Effector CD4-positive, alpha-beta T cell (primary cell): ENCODE measurements around the gene PGS1.
"Not testable (repeated sequence)": the region's sequence is repeated elsewhere in the genome, so short reads cannot be mapped to it uniquely, and the experiment has no call there.

Experiments
- DNase-seq: peaks from one replicate; pipeline ENCODE4 v3.0.0-alpha.2; 2020
- total RNA-seq: gene quantifications from one replicate; lab custom pipeline; 2026; lab: John Stamatoyannopoulos, UW

The PGS1 gene
- 51.8 reads per million, percentile 69 among the genes with 10 or more reads in this experiment for total RNA-seq

GRCh38 chr17:78378225-78379130, at the start of gene PGS1:
Gene PGS1 (plus strand): TSS chr17:78378649. CDS start chr17:78378666, 17 bp downstream.
- peak; percentile 76 for DNase-seq

- no peak for DNase-seq
Observed at GRCh38 chr17:78329263-78330059, 49.0 kb upstream of the PGS1 start.

GRCh38 chr17:78330570-78331224, 47.8 kb upstream of the PGS1 start:
- no peak for DNase-seq

GRCh38 chr17:78331355-78331754, 47.1 kb upstream of the PGS1 start:
- not testable (repeated sequence) for DNase-seq

- no peak for DNase-seq
Observed at GRCh38 chr17:78332991-78333390, 45.5 kb upstream of the PGS1 start.

GRCh38 chr17:78335209-78335608, 43.2 kb upstream of the PGS1 start:
- DNase-seq, result no peak

GRCh38 chr17:78337244-78338109, 41.0 kb upstream of the PGS1 start:
- DNase-seq, result no peak

- no peak for DNase-seq
Observed at GRCh38 chr17:78338486-78339259, 39.8 kb upstream of the PGS1 start.

- no peak for DNase-seq
Observed at GRCh38 chr17:78340183-78340955, 38.1 kb upstream of the PGS1 start.

GRCh38 chr17:78341559-78342448, 36.6 kb upstream of the PGS1 start:
- no peak for DNase-seq

- no peak for DNase-seq
Observed at GRCh38 chr17:78342449-78343186, 35.8 kb upstream of the PGS1 start.

- no peak for DNase-seq
Observed at GRCh38 chr17:78343187-78343542, 35.3 kb upstream of the PGS1 start.

- peak; percentile 56 for DNase-seq
Observed at GRCh38 chr17:78343543-78344201, 34.8 kb upstream of the PGS1 start.

- DNase-seq, result no peak
Observed at GRCh38 chr17:78344666-78345065, 33.8 kb upstream of the PGS1 start.

GRCh38 chr17:78345172-78345571, 33.3 kb upstream of the PGS1 start:
- DNase-seq, result no peak

GRCh38 chr17:78345791-78346494, 32.5 kb upstream of the PGS1 start:
- DNase-seq, result no peak

GRCh38 chr17:78346605-78347250, 31.7 kb upstream of the PGS1 start:
- no peak for DNase-seq
